Measurements from ENCODE around the gene TTC23L.
"Not testable (repeated sequence)": the region's sequence is repeated elsewhere in the genome, so short reads cannot be mapped to it uniquely, and the experiment has no call there.

Gene TTC23L

GRCh38 chr5:34916518-34916917 is 77.6 kb downstream of the TTC23L start:
- peak overlapping the region; percentile 85 for H3K27ac ChIP-seq
- no peak for TF ChIP-seq CTCF (conservative IDR thresholded peaks at IDR 0.05)

GRCh38 chr5:34918025-34918424 is 79.1 kb downstream of the TTC23L start:
- TF ChIP-seq CTCF (conservative IDR thresholded peaks at IDR 0.05), result no peak
- H3K27ac ChIP-seq, result no peak overlapping the region

- peak; percentile 26; the same call in 1 of the 2 replicates for TF ChIP-seq CTCF (conservative IDR thresholded peaks at IDR 0.05)
- no peak overlapping the region for H3K27ac ChIP-seq
These were observed 80.1 kb downstream of the TTC23L start for GRCh38 chr5:34919077-34919476.

GRCh38 chr5:34923256-34923655 is 84.3 kb downstream of the TTC23L start:
- not testable (repeated sequence) for H3K27ac ChIP-seq

- no peak for TF ChIP-seq CTCF (conservative IDR thresholded peaks at IDR 0.05)
- H3K27ac ChIP-seq, result no peak overlapping the region
These were observed 84.9 kb downstream of the TTC23L start for GRCh38 chr5:34923694-34924461.

GRCh38 chr5:34924462-34924765 is 85.5 kb downstream of the TTC23L start:
- H3K27ac ChIP-seq, result no peak overlapping the region
- TF ChIP-seq CTCF (conservative IDR thresholded peaks at IDR 0.05), result no peak

- TF ChIP-seq CTCF (conservative IDR thresholded peaks at IDR 0.05), result no peak
- H3K27ac ChIP-seq, result no peak overlapping the region
These were observed 87.4 kb downstream of the TTC23L start for GRCh38 chr5:34926318-34926888.

- H3K27ac ChIP-seq, result no peak overlapping the region
- no peak for TF ChIP-seq CTCF (conservative IDR thresholded peaks at IDR 0.05)
These were observed 88.8 kb downstream of the TTC23L start for GRCh38 chr5:34927785-34928184.

Measured in VCaP (cell line).